Adipose tissue (tissue), 3 donors: ENCODE measurements around the gene PLCD1. TPM values are rescaled to one million over a fixed set of nuclear protein-coding genes. Genes with fewer than 3 reads are reported as not detected.

Experiments used
- H3K27ac ChIP-seq: one replicate; pipeline ENCODE4 v1.5.1; 2013; ENCODE audit warnings: low read depth, low read length
- WGBS, 3 donors: extraction: QIAGEN DNeasy Blood & Tissue Kit; methylation state at CpG; one replicate each; pipeline ENCODE4 v1.1.7; 2013; 5-methylcytosine and 5-hydroxymethylcytosine counted together
- polyA plus RNA-seq, 3 donors: library from polyadenylated mRNA; stranded (reverse); fragments of 200-250 nt; gene quantifications; one replicate each; pipeline ENCODE4 v1.2.3, GENCODE V29; 2013
- donor health status: healthy with polysubstance abuse.
- donor health status: Bipolar disorder and iron deficiency.
- donor health status: healthy.

Gene PLCD1
- polyA plus RNA-seq, 3 donors, result 8.3 to 22.5 (median 12.0) TPM

- no peak overlapping the region for H3K27ac ChIP-seq
- 43 to 65% (median 50%) methylated on average over 6 of the region's 6 CpGs for WGBS, 3 donors
These were observed 67.6 kb downstream of the PLCD1 start for GRCh38 chr3:37961622-37962431.

GRCh38 chr3:37957539-37957936, 71.9 kb downstream of the PLCD1 start:
- no peak overlapping the region for H3K27ac ChIP-seq
- 51 to 84% (median 65%) methylated on average over 7 of the region's 7 CpGs for WGBS, 3 donors

Other genes with a start within 250 kb of the PLCD1 start
- 10 to 100 TPM in 2 of 3 donors, 1 to 10 TPM in 1; 6.5 to 29.6 (median 10.5) TPM for gene CTDSPL, start 167.8 kb downstream of the PLCD1 start, polyA plus RNA-seq
- 10 to 100 TPM in 2 of 3 donors, 1 to 10 TPM in 1; 3.0 to 13.8 (median 11.5) TPM for gene VILL, start 38.9 kb downstream of the PLCD1 start, polyA plus RNA-seq
- under 1 TPM; 0.22 to 0.71 (median 0.34) TPM for gene DLEC1, start 9.6 kb upstream of the PLCD1 start, polyA plus RNA-seq
- gene ACAA1, start 107.5 kb upstream of the PLCD1 start, polyA plus RNA-seq, result 10 to 100 TPM; 55.3 to 84.9 (median 67.1) TPM
- gene MYD88, start 109.0 kb upstream of the PLCD1 start, polyA plus RNA-seq, result 10 to 100 TPM; 11.9 to 37.7 (median 35.8) TPM
- gene OXSR1, start 135.9 kb upstream of the PLCD1 start, polyA plus RNA-seq, result 10 to 100 TPM in 2 of 3 donors, 1 to 10 TPM in 1; 7.3 to 17.7 (median 11.0) TPM
- under 1 TPM in 2 of 3 donors, not detected in 1; 0.03 to 0.06 TPM for gene SLC22A13, start 236.2 kb upstream of the PLCD1 start, polyA plus RNA-seq